Heart right ventricle (tissue), 16 donors: ENCODE measurements around the gene HDAC9. TPM values are rescaled to one million over a fixed set of nuclear protein-coding genes. Genes with fewer than 3 reads are reported as not detected.

ENCODE experiments used
- ATAC-seq, 8 donors: fragments of 200-7000 bp; cut with Tn5 transposase; one replicate each; pipeline ENCODE4 v1.9.1; 2020; ENCODE audit warnings: mild to moderate bottlenecking in 8 of 8, moderate library complexity in 8 of 8, moderate number of reproducible peaks in 1 of 8
- DNase-seq, 2 donors: peaks; one replicate each; pipeline ENCODE4 v3.0.0-alpha.2; 2020
- H3K27ac ChIP-seq, 10 donors: fragments of 200-600 bp; sonication (generic) in 2 of 10; one replicate each; pipeline versions ENCODE4 v1.5.0 to v1.8.0; 2020 to 2022; ENCODE audit warnings: mild to moderate bottlenecking in 3 of 10
- H3K27me3 ChIP-seq, 7 donors: fragments of 200-600 bp; one replicate each; pipeline ENCODE4 v1.8.0; 2021 to 2022; ENCODE audit warnings: mild to moderate bottlenecking in 2 of 7
- H3K36me3 ChIP-seq, 9 donors: fragments of 200-600 bp; sonication (generic) in 1 of 9; one replicate each; pipeline versions ENCODE4 v1.5.0 to v1.8.0; 2020 to 2022; ENCODE audit warnings: mild to moderate bottlenecking in 2 of 9
- H3K4me1 ChIP-seq, 9 donors: fragments of 200-600 bp; sonication (generic) in 1 of 9; one replicate each; pipeline versions ENCODE4 v1.5.0 to v1.8.0; 2020 to 2022; ENCODE audit warnings: mild to moderate bottlenecking in 4 of 9
- H3K4me3 ChIP-seq, 10 donors: fragments of 200-600 bp; sonication (generic) in 2 of 10; one replicate each; pipeline versions ENCODE4 v1.5.0 to v1.8.0; 2020 to 2022; ENCODE audit warnings: mild to moderate bottlenecking in 7 of 10, moderate library complexity in 2 of 10
- H3K9me3 ChIP-seq, 11 donors: fragments of 200-600 bp in 10 of 11; sonication (generic) in 2 of 11; one replicate each; pipeline versions ENCODE4 v1.5.0 to v1.8.0; 2013 to 2022; ENCODE audit warnings: mild to moderate bottlenecking in 2 of 11, control low read depth in 1 of 11, moderate library complexity in 1 of 11
- CTCF ChIP-seq, 9 donors: fragments of 200-600 bp; sonication (generic) in 2 of 9; IDR thresholded peaks; one replicate each; pipeline versions ENCODE4 v1.5.0 to v1.8.0; 2021 to 2022; ENCODE audit warnings: antibody characterized with exemption in 9 of 9, mild to moderate bottlenecking in 5 of 9, moderate library complexity in 1 of 9
- WGBS, 2 donors: extraction: QIAGEN DNeasy Blood & Tissue Kit; methylation state at CpG; one replicate each; pipeline ENCODE4 v1.1.7; 2013; ENCODE audit warnings: inconsistent platforms in 1 of 2; 5-methylcytosine and 5-hydroxymethylcytosine counted together
- intact Hi-C, 10 donors: fragments of 100-400 bp; cut with DNase I; formaldehyde crosslinking; loops; one replicate each; pipeline versions ENCODE4 v1.11.1 to v1.14.2; 2022
- polyA plus RNA-seq, 2 donors: library from polyadenylated mRNA; stranded (reverse); fragments of 200-250 nt; gene quantifications; one replicate each; pipeline ENCODE4 v1.2.3, GENCODE V29; 2013
- total RNA-seq, 10 donors: library from RNA; stranded (reverse); fragmentation: NEBNext Ultra II Directional in 3 of 10; extraction: Animal tissue kit (Norgen Biotek cat#: 25700) in 3 of 10; gene quantifications; one replicate each; pipeline versions ENCODE4 v1.2.1 to v1.2.4, GENCODE V29; 2021 to 2023
- donor health status: Arrhythmogenic right ventricular cardiomyopathy.
- donor health status: ischemic (EF 13 %, LVEDD 7.1; RV severe dilation, severe dysfunction).
- donor health status: healthy with polysubstance abuse.
- donor health status: DM: no; HTN: yes; CAD: no.
- donor health status: DM: no; HTN: no; CAD: no.
- donor health status: ischemic (EF 25% LVEDD 6.9; RV normal size, moderate dysfunction).
- donor health status: ischemic (EF 25% LVEDD 5.7; RV mildly dilated, moderate dysfunction).
- donor health status: healthy.
- donor health status: DM: yes; HTN: yes; CAD: no.
- donor health status: Ischemic cardiomyopathy.
- donor health status: ischemic (EF 35%, LVEDD 5.7; RV mildly dilated, moderate dysfunction).
- donor health status: nonischemic (EF 11% LVEDD 7.7; RV severe dilation, severe dysfunction).
- donor health status: DM: yes; HTN: yes; CAD: no.
- donor health status: PGD.
- donor health status: ischemic (EF 29% LVEDD 5.4; RV normal size, mild dysfunction).
- donor health status: nonischemic (EF 23%, LVEDD 6.1; RV moderate dilation, normal function).

Gene HDAC9
- total and polyA plus RNA-seq, 12 donors = 1.9 to 66.1 (median 38.6) TPM

DNA sequence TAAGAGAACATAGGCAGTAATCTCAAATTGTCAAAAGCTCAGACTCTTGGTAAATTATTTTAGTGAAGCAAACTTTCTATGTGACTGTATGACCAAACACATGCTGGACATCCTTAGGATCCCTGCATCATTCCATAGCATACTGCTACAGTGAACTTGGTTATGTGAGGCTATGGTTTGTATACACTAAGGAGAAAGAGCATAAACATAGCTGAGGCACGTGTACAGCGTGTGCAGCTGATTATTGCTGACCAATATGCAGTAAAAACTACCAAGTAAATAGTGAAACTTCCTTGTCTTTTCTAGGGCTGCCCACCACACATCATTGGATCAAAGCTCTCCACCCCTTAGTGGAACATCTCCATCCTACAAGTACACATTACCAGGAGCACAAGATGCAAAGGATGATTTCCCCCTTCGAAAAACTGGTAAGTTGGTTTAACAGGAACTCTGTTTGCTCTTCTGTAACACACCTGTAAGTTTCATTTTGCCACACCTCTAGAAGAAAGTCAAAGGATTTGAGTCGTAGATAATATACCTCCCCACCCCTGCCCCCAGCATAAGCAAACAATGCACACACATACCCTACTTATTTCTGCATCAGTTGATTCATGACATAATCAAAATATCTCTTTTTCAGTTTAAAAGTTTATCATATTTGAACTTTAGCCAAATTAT, 98.2 kb downstream of the HDAC9 start:
- peaks cover 0 to 11% (median 4%) of the 10 kb centered on the region in 9 donors for H3K4me1 ChIP-seq
- H3K36me3 ChIP-seq = peaks cover 0 to 62% (median 11%) of the 10 kb centered on the region in 9 donors
- H3K9me3 ChIP-seq = no peaks in the 10 kb centered on the region
- no peak for TF ChIP-seq CTCF (IDR thresholded peaks at IDR 0.05)
- ATAC-seq (no peak), DNase-seq (no peak)
- intact Hi-C loops = loop anchor here in 5 of 10 donors (2.0 to 10.0 kb wide), 3 partner anchors 71 to 77 kb away; no protein-coding TSS in a partner anchor
- no peaks in the 10 kb centered on the region for H3K27me3 ChIP-seq
- WGBS, 2 donors = 96 to 98% methylated on average over 4 of the region's 4 CpGs
- no peak overlapping the region for H3K27ac ChIP-seq
- H3K4me3 ChIP-seq = no peak overlapping the region

DNA sequence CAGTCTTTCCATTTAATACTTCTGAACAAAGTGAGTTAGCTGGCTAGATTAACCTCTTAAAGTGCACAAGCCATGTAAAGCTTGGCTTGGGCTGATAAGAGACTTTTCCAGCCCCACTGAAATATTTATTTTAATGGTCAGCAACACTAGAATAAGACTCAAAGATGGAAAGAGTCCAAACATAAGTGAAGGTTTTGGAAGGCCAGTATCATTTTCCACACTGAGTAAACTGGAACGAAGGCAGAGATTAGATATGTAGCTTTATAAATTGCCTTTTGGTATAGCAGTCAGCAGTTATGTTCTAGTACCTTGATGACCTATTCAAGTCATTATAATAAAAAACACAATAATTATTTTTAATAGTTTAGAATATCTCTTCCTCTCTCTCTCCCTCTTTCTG, 102.2 kb downstream of the HDAC9 start:
- H3K4me3 ChIP-seq = no peak overlapping the region
- DNase-seq (no peak), ATAC-seq (peak in 2 of 8 donors; percentile 44 to 86)
- peaks cover 0 to 11% (median 0%) of the 10 kb centered on the region in 9 donors for H3K4me1 ChIP-seq
- no peak for TF ChIP-seq CTCF (IDR thresholded peaks at IDR 0.05)
- intact Hi-C loops = loop anchor here in 2 of 10 donors (10.0 kb wide), 1 partner anchor 67 kb away; no protein-coding TSS in a partner anchor
- H3K27me3 ChIP-seq = no peaks in the 10 kb centered on the region
- H3K36me3 ChIP-seq = peaks cover 0 to 75% (median 20%) of the 10 kb centered on the region in 9 donors
- H3K9me3 ChIP-seq = peaks cover 0 to 27% (median 17%) of the 10 kb centered on the region in 11 donors
- H3K27ac ChIP-seq = peak overlapping the region in 4 of 10 donors; percentile 9 to 63 (median 24)
- 11 to 41% methylated on average over 1 of the region's 1 CpG for WGBS, 2 donors

DNA sequence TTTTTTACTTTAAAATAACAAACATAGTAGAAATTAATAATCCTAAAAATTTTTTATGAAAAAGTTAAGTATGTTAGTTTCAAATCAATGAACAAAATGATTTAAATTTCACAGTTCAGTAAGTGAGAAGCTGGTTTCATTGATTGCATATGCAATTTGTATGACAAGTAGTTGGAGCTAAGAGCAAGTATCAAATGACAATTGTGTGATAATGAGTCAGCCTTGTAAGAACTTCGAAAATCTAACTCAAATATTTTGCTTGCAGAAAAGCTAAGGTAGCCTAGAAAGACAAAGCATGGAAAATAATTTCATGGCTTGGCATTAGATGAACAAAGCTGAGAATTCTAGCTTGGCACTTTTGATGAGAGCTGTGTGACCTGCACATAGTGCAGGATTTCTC, 111.5 kb downstream of the HDAC9 start:
- H3K4me3 ChIP-seq = no peak overlapping the region
- H3K9me3 ChIP-seq = peaks cover 0 to 43% (median 30%) of the 10 kb centered on the region in 11 donors
- no peaks in the 10 kb centered on the region for H3K27me3 ChIP-seq
- DNase-seq (no peak), ATAC-seq (no peak)
- WGBS, 2 donors = 88 to 97% methylated on average over 1 of the region's 1 CpG
- intact Hi-C loops = no loop called here
- no peak overlapping the region for H3K27ac ChIP-seq
- H3K4me1 ChIP-seq = no peaks in the 10 kb centered on the region
- peaks cover 0 to 69% (median 16%) of the 10 kb centered on the region in 9 donors for H3K36me3 ChIP-seq
- no peak for TF ChIP-seq CTCF (IDR thresholded peaks at IDR 0.05)

GRCh38 chr7:18610331-18610948, 114.9 kb downstream of the HDAC9 start:
- TF ChIP-seq CTCF (IDR thresholded peaks at IDR 0.05) = peak in 8 of 9 donors; percentile 17 to 61 (median 46)
- DNase-seq = no peak
- H3K9me3 ChIP-seq = peaks cover 0 to 9% (median 6%) of the 10 kb centered on the region in 11 donors
- no peak overlapping the region for H3K4me3 ChIP-seq
- H3K4me1 ChIP-seq = peaks cover 0 to 9% (median 0%) of the 10 kb centered on the region in 9 donors
- no peak for ATAC-seq
- intact Hi-C loops = no loop called here
- no peak overlapping the region for H3K27ac ChIP-seq
- WGBS, 2 donors = 61 to 62% methylated on average over 8 of the region's 8 CpGs
- peaks cover 0 to 35% (median 0%) of the 10 kb centered on the region in 9 donors for H3K36me3 ChIP-seq
- no peaks in the 10 kb centered on the region for H3K27me3 ChIP-seq
